GM19438 (cell line): ENCODE results near the gene ART5.
"Not testable (repeated sequence)": the region's sequence is repeated elsewhere in the genome, so short reads cannot be mapped to it uniquely, and the experiment has no call there.

Source experiments
- ATAC-seq: cut with Tn5 transposase; IDR thresholded peaks from one replicate; pipeline ENCODE4 v1.9.1; 2021; ENCODE audit warnings: low read depth; ENCODE audit not compliant: unreplicated experiment

Gene ART5

GRCh38 chr11:3659595-3660515 lies 18.1 kb upstream of the ART5 start:
- ATAC-seq: no peak

- ATAC-seq: no peak
These were observed 16.5 kb upstream of the ART5 start for GRCh38 chr11:3658252-3658651.

GRCh38 chr11:3657331-3657730 lies 15.5 kb upstream of the ART5 start:
- ATAC-seq: not testable (repeated sequence)

GRCh38 chr11:3655547-3655946 lies 13.8 kb upstream of the ART5 start:
- ATAC-seq: no peak

- not testable (repeated sequence) for ATAC-seq
These were observed 10.7 kb upstream of the ART5 start for GRCh38 chr11:3652514-3652913.

- ATAC-seq: not testable (repeated sequence)
These were observed 7.6 kb upstream of the ART5 start for GRCh38 chr11:3649374-3649773.

- ATAC-seq: not testable (repeated sequence)
These were observed 7.1 kb upstream of the ART5 start for GRCh38 chr11:3648843-3649242.

GRCh38 chr11:3645552-3645951 lies 3.8 kb upstream of the ART5 start:
- ATAC-seq: no peak

- ATAC-seq: no peak
These were observed 3.0 kb upstream of the ART5 start, which contains the start of gene ART1 for GRCh38 chr11:3644817-3645235. Gene ART1 (plus strand): TSS chr11:3645128. CDS start chr11:3659214, 14,086 bp downstream.

- ATAC-seq: not testable (repeated sequence)
These were observed 1.3 kb upstream of the ART5 start for GRCh38 chr11:3643102-3643546.

- no peak for ATAC-seq
These were observed 519 bp upstream of the ART5 start for GRCh38 chr11:3642071-3642951.

GRCh38 chr11:3641191-3641590 lies 601 bp downstream of the ART5 start:
- ATAC-seq: no peak

GRCh38 chr11:3639841-3640240 lies 2.0 kb downstream of the ART5 start:
- no peak for ATAC-seq

GRCh38 chr11:3638513-3638912 lies 3.3 kb downstream of the ART5 start:
- ATAC-seq: no peak

- ATAC-seq: no peak
These were observed 4.6 kb downstream of the ART5 start for GRCh38 chr11:3637201-3637600.

- ATAC-seq: no peak
These were observed 6.0 kb downstream of the ART5 start for GRCh38 chr11:3635641-3636375.

GRCh38 chr11:3632070-3632660 lies 9.6 kb downstream of the ART5 start:
- ATAC-seq: no peak

GRCh38 chr11:3631331-3631730 lies 10.5 kb downstream of the ART5 start:
- ATAC-seq: no peak

- ATAC-seq: no peak
These were observed 14.5 kb downstream of the ART5 start for GRCh38 chr11:3627291-3627690.
